Measurements from ENCODE around the gene PRSS27. TPM values are rescaled to one million over a fixed set of nuclear protein-coding genes. Genes with fewer than 3 reads are reported as not detected.
A peak's percentile ranks its signal among the peaks of the same experiment; 100 is the strongest.

PRSS27 gene
- total RNA-seq, 1 experiment from 2014 or later = 2.0 TPM

DNA sequence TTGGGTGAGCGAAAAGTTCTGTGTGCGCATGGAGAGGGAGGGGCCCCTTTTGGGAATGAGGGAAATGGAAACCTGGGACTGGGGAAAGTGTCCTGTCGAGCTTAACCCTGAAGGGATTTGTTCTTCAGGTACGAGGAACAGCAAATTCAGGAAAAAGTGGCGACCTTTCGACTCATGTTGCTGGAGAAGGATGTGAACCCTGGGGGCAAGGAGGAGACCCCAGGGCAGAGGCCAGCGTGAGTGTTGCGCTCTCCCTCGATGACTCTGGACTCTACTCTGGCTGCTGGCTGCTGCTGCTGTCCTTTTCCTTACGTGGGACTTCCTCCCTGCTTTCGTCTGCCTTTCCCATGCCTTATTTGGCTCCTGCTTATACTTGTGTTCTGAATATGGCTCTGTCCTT is 37.3 kb upstream of the PRSS27 start:
- Histone ChIP-seq H3K36me3 (replicated peaks; ENCODE audit: control insufficient read depth, insufficient read depth, low read length) (peaks cover 55% of the 10 kb centered on the region), H3K27me3 (ENCODE audit: control insufficient read depth, insufficient read depth, low read length) (no peaks in the 10 kb centered on the region), H3K4me3 (ENCODE audit: insufficient read depth, low read depth, low read length) (no peak overlapping the region)
- DNase-seq = no peak

DNA sequence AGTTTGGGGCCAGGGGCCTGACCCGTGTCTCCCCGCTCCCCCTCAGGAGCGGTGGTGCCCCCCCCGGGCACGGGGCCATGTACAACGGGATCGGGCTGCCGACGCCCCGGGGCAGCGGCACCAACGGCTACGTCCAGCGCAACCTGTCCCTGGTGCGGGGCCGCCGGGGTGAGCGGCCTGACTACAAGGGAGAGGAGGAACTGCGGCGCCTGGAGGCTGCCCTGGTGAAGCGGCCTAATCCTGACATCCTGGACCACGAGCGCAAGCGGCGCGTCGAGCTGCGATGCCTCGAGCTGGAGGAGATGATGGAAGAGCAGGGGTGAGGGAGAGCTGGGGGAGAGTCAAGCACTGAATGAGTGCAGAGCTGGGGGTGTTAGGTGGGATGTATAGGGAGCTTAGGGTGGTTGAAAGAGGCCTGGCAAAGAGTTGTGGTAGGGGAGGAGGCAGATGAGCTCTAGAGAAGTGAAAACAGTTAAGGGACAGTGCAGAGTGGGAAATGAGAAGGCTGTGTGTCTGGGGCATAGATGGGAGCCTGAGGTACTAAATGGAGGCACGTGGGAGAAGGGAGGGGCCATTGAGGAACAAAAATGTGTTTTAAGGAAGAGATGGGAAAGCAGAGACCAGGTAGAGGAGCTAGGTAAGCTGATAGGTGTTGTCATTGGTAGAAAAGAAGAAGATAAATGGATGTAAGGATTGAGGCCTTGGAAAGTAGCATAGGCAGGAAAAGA is 36.4 kb upstream of the PRSS27 start:
- DNase-seq = peak; percentile 65
- no peaks in the 10 kb centered on the region for H3K27me3 ChIP-seq (ENCODE audit: control insufficient read depth, insufficient read depth, low read length)
- peaks cover 46% of the 10 kb centered on the region for H3K36me3 ChIP-seq (replicated peaks; ENCODE audit: control insufficient read depth, insufficient read depth, low read length)
- H3K4me3 ChIP-seq (ENCODE audit: insufficient read depth, low read depth, low read length) = no peak overlapping the region

DNA sequence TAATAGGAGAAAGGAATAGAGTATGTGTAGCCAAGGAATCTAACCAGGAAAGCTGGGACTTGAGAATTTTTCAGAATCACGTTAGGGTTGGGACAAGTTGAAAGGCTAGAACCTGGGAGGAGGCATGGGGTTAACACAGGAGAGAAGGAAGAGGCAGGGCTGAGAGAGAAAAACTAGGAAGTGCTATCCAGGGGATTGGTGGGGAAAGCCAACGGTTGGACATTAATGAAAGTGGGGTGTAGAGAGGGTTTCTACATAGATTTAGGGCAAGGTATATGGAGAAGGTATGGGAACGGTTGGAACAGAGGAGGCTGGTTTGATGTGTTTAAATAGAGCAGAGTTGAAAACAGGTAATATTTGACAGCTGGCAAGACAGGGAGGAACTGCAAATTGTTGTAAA is 35.1 kb upstream of the PRSS27 start:
- Histone ChIP-seq H3K4me3 (ENCODE audit: insufficient read depth, low read depth, low read length) (no peak overlapping the region), H3K27me3 (ENCODE audit: control insufficient read depth, insufficient read depth, low read length) (no peaks in the 10 kb centered on the region), H3K36me3 (replicated peaks; ENCODE audit: control insufficient read depth, insufficient read depth, low read length) (peaks cover 34% of the 10 kb centered on the region)
- DNase-seq = no peak

DNA sequence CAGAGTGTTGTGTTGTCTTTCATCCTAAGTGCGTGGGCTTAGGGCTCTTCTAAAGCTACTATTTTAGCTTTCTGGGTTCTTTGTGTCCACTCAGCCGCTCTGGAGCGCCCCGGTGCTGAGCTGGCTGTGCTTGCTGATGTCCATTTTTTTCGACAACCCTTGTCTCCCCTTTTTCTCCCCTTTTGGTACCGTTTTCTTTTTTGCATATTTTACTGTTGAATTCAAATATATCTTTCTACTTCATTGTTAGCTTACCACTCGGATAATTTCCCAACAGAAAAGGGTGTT is 33.7 kb upstream of the PRSS27 start:
- DNase-seq = no peak
- no peaks in the 10 kb centered on the region for H3K27me3 ChIP-seq (ENCODE audit: control insufficient read depth, insufficient read depth, low read length)
- peaks cover 19% of the 10 kb centered on the region for H3K36me3 ChIP-seq (replicated peaks; ENCODE audit: control insufficient read depth, insufficient read depth, low read length)
- H3K4me3 ChIP-seq (ENCODE audit: insufficient read depth, low read depth, low read length) = peak overlapping the region; percentile 80

DNA sequence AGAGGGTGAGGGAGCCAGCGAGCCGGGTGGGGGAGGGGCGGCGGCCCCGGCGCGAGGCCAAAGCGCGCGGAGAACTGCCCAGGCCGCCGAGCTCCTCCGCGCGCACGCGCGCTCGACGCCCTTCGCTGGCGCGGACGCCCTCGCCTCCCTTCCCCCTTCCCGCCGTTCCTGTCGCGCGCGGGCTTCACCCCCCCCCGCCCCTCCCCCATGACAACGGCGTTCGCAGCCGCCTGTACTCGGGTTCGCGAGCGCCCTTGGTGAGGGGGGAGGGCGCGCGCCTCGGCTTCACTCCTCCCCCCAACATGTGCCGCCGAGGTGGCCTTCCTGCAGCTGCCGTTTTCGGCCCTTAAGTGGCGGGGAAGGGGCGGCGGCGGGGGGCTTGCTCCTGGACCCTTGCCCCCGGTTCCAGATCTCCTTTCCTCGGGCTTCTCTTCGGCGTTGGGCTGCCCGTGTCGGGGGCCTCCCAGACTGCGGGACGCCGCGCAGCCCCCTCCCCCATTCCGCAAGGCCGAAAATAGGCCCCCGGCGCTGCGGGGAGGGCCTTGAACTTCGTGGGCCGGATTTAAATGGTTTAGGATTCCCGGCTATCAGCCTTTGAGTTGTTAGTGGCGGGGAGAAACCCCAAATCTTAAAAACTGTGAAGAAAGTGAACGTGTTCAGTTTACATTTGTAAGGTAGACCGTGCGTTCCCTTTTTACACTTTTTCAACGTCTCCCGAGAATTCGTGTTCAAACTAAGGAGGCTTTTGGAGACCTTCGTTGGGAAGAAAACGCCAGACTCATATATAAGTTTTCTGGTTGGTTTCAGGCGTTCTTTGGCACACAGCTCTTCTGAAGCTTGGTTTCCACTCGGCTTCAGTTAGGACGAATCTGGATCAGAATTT is 33.1 kb upstream of the PRSS27 start:
- peaks cover 13% of the 10 kb centered on the region for H3K36me3 ChIP-seq (replicated peaks; ENCODE audit: control insufficient read depth, insufficient read depth, low read length)

DNA sequence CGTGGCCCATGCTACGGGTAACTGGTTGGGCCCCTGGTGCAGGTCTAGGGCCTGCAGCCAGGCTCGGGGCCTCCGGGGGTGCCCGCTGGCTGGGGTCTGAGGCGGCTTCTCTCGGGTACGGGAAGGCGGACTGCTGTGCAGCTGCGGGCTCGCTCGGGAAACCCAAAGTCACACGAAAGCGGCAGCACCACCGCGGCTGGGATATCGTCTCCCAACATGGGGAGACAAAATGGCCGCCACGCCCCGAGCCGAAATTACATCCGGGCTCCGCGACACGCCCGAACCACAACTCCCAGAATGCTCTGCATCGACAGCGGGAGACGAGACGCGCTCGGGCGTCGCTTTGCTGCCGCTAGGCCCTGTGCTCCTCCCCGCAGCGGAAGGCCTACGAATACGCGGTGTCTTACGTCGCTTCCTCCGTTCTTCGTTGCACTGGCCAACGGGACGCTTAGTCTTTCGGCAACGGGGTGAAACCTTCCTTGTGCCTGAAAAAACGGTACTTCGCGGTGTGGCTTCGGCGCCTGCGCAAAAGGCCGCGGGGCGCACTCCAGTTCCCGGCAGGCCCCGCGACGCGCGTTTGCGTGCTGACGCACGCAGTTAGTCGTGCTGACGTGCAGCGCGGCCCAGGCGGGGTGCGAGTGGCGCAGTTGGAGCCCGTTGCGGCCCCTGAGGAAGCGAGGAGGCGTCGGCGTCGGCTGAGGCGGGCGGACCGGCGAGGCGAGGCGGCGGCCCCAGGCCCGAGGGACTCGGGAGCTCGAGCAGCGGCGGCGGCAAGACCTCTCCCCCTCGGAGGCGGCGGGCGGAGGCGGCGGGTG is 32.2 kb upstream of the PRSS27 start, which contains the start of gene SRRM2:
SRRM2 (plus strand) TSS at position 604 of the 815 bp plus-strand sequence. CDS start 3,727 bp downstream, outside the sequence.
- peaks cover 5% of the 10 kb centered on the region for H3K36me3 ChIP-seq (replicated peaks; ENCODE audit: control insufficient read depth, insufficient read depth, low read length)
- DNase-seq = peak; percentile 98
- peak within 1 kb of the TSS; percentile 80 for H3K4me3 ChIP-seq (ENCODE audit: insufficient read depth, low read depth, low read length)
- no peaks in the 10 kb centered on the region for H3K27me3 ChIP-seq (ENCODE audit: control insufficient read depth, insufficient read depth, low read length)

More for the DNA sequence above, 33.1 kb upstream of the PRSS27 start:
- DNase-seq = peak; percentile 97
- Histone ChIP-seq H3K4me3 (ENCODE audit: insufficient read depth, low read depth, low read length) (peak overlapping the region; percentile 80), H3K27me3 (ENCODE audit: control insufficient read depth, insufficient read depth, low read length) (no peaks in the 10 kb centered on the region)

DNA sequence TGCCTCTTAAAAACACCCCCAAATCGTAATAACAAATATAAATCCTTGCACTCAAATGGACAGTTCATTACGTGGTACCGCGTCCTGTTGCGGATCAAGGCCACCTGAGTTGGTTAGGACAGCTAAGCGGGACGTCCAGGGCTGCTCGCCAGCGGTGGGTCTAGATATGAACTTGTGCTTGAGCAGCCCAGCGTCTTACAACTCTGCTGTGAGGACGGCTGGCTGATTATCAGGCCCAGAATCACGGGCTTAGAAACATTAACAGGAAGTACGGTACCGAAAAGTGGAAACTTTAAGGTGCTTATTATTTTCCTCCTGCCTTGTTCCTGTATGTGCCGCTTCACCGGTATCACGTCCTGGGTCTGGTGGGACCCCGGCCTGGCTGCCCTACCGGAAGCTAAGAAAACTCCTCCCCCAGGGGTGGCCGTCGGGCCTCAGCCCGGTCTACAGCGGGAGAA is 31.6 kb upstream of the PRSS27 start:
- H3K36me3 ChIP-seq (replicated peaks; ENCODE audit: control insufficient read depth, insufficient read depth, low read length) = no peaks in the 10 kb centered on the region; the same call in none of the 2 replicates
- DNase-seq = peak; percentile 97
- H3K27me3 ChIP-seq (ENCODE audit: control insufficient read depth, insufficient read depth, low read length) = no peaks in the 10 kb centered on the region
- H3K4me3 ChIP-seq (ENCODE audit: insufficient read depth, low read depth, low read length) = peak overlapping the region; percentile 80

DNA sequence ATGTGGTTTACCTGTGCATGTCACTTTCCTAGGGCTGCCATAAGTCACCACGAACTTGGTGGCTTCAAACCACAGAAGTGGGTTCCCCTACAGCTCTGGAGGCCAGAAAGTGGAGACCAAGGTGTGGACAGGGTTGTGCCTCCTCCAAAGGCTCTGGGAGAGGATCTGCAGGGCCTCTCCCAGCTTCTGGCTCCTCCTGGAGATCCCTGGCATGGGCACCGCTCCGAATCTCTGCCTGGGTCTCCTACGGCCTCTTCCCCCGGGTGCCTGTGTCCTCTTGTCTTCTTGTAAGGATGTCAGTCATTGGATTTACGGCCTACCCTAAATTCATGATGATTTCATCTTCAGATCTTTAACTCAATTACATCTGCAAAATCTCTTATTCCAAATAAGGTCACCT is 29.9 kb upstream of the PRSS27 start:
- DNase-seq = no peak
- Histone ChIP-seq H3K4me3 (ENCODE audit: insufficient read depth, low read depth, low read length) (no peak overlapping the region), H3K27me3 (ENCODE audit: control insufficient read depth, insufficient read depth, low read length) (no peaks in the 10 kb centered on the region), H3K36me3 (replicated peaks; ENCODE audit: control insufficient read depth, insufficient read depth, low read length) (no peaks in the 10 kb centered on the region; the same call in none of the 2 replicates)

DNA sequence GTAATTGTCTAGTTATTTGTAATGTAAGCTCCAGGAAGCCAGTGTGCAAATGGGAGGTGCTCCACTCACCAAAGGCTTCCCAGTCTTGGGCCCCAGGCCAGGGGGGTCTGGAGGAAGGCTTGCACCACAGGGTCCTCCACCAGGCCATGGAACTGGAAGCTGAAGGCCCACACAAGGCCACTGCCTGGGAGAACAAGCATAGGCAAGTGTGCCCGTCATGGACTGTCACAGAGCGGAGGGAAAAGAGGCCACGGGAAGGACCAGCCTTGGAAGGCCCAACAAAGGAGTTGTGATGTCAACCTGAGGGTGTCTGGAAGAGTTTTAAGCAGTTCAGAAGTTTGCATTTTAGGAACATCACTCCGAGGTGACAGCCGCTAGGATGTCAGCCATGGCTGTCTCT is 29.5 kb upstream of the PRSS27 start:
- no peak for DNase-seq
- Histone ChIP-seq H3K36me3 (replicated peaks; ENCODE audit: control insufficient read depth, insufficient read depth, low read length) (no peaks in the 10 kb centered on the region; the same call in none of the 2 replicates), H3K4me3 (ENCODE audit: insufficient read depth, low read depth, low read length) (no peak overlapping the region), H3K27me3 (ENCODE audit: control insufficient read depth, insufficient read depth, low read length) (no peaks in the 10 kb centered on the region)

DNA sequence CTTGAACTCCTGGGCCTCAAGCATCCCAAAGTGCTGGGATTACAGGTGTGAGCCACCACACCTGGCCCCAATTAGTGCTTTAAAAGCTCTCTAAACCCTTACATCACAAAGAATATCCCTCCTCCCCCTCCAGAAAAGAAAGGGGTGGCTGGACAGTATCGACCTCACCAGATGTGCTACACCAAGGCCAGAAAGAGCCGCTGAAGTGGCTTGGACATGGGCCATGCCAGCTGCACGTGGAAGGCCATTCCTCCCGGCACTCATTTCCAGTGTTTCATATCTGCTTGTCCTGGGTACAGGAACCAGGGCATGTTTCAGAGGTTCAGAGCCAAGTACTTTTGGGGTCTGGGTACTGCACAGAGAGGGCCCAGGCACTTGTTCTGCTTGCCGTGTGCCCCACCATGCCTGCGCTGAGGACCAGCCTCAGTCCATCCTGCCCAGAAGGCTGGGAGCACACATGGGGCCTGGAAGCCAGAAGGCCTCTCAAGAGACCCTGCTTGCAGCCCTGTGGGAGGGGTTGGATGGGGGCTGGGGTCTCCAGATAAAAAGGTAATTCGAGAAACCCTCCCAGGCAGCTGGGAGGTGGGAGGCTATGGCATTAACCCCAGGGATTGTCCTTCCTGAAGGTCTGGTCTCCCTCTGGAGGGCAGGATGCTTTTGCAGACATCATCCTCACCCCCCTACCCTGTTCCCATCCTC is 28.9 kb upstream of the PRSS27 start:
- no peaks in the 10 kb centered on the region for H3K27me3 ChIP-seq (ENCODE audit: control insufficient read depth, insufficient read depth, low read length)
- H3K4me3 ChIP-seq (ENCODE audit: insufficient read depth, low read depth, low read length) = no peak overlapping the region
- DNase-seq = no peak
- no peaks in the 10 kb centered on the region; the same call in none of the 2 replicates for H3K36me3 ChIP-seq (replicated peaks; ENCODE audit: control insufficient read depth, insufficient read depth, low read length)

DNA sequence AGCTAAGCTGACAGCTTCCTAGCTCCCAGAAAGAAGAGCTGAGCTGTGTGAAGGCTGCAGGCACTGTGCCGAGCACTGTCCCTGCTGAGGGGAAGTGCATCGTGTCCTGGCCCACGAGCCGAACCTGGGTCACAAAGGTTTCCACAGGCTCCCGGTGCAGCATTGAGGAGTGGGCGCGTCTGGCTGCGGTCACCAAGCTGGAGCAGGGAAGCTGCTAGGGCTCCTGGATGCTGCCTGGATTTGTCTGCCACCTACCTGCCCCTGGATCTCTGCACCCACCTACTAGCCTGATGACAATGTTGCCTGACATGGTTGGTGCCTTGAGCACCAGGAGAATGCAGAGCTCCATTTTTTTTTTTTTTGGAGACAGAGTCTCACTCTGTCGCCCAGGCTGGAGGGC is 25.9 kb upstream of the PRSS27 start:
- H3K4me3 ChIP-seq (ENCODE audit: insufficient read depth, low read depth, low read length) = no peak overlapping the region
- H3K27me3 ChIP-seq (ENCODE audit: control insufficient read depth, insufficient read depth, low read length) = no peaks in the 10 kb centered on the region
- DNase-seq = no peak
- H3K36me3 ChIP-seq (replicated peaks; ENCODE audit: control insufficient read depth, insufficient read depth, low read length) = no peaks in the 10 kb centered on the region; the same call in 1 of the 2 replicates

DNA sequence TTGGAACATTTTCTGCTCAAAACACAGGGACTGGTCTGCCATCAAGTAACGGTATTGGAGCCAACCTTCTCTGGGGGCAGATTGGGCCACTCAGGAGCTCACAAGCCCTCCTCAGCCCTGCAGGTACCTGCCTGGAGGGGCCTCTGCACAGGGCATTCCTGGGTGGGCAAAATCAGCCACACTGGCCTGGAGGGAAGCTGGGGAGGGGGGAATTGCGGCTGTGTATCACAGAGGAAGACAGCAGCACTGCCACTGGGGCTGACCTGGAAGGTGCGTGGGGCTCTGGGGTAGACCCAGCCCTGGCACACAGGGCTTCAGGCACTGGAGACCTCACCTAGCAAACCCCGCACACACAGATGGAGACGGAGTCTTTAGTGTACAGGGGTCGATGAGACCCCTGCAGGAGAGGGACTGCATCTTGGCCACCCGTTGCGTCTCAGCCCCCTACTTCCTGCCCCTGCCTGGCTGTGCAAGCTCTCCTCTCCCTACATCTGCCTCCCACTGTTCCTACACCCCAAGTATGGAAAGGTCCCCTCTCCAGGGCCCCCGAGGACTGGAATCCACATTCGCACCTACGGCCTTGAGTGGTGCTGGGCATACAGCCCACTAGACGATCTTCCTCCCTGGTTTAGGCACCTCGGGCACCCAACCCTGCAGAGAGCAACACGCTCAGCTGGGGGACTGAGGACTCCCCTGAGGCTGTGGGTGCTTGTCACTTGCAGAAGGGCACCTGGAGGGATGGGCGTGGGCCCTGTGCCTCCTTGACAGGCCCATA is 25.3 kb upstream of the PRSS27 start:
- Histone ChIP-seq H3K36me3 (replicated peaks; ENCODE audit: control insufficient read depth, insufficient read depth, low read length) (no peaks in the 10 kb centered on the region; the same call in 1 of the 2 replicates), H3K4me3 (ENCODE audit: insufficient read depth, low read depth, low read length) (no peak overlapping the region)
- no peak for DNase-seq

DNA sequence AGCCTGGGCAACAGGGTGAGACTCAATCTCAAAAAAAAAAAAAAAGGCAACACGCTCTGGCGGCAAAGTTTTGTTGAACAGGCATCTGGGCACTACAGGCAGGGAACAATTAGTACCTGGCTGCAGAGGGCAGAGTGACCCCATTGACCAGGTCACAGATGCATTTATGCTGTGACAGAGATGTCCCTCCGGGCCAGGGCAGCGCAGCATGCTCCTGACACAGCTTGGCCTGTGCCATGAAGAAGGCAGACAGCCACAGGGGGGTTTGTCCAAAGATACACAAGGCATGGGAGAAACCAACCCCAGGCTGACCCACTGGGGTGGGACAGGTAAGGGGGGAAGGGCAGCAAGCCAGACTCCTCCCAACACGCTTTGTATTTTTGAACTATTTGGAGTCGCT is 24.7 kb upstream of the PRSS27 start:
- no peak for DNase-seq
- Histone ChIP-seq H3K4me3 (ENCODE audit: insufficient read depth, low read depth, low read length) (no peak overlapping the region), H3K27me3 (ENCODE audit: control insufficient read depth, insufficient read depth, low read length) (no peaks in the 10 kb centered on the region), H3K36me3 (replicated peaks; ENCODE audit: control insufficient read depth, insufficient read depth, low read length) (no peaks in the 10 kb centered on the region)

More for the DNA sequence above, 25.3 kb upstream of the PRSS27 start:
- no peaks in the 10 kb centered on the region for H3K27me3 ChIP-seq (ENCODE audit: control insufficient read depth, insufficient read depth, low read length)

Measured in H7 (cell line).